HG03108 (cell line): Measurements from ENCODE around the gene RBM14.
"Not testable (repeated sequence)": the region's sequence is repeated elsewhere in the genome, so short reads cannot be mapped to it uniquely, and the experiment has no call there.

ENCODE experiments used
- ATAC-seq: cut with Tn5 transposase; IDR thresholded peaks from one replicate; pipeline ENCODE4 v1.9.1; 2021; ENCODE audit warnings: moderate library complexity; ENCODE audit not compliant: unreplicated experiment

Gene RBM14

DNA sequence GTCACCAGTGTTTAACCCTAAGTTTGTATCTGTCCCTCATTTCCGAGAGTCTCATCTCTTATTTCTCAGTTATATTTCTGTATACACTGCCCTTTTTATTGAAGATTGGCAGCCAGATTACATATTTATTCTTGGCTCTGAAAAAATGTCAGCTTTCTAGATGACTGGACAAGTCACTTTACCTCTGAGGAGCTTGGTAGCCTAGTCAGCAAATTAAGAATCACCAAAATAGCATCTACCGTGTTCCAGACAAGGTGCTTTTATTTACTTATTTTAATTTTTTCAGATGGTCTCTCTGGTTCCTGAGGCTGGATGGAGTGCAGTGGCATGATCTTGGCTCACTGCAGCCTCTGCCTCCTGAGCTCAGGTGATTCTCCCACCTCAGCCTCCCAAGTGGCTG, 16.5 kb downstream of the RBM14 start:
- ATAC-seq = no peak

DNA sequence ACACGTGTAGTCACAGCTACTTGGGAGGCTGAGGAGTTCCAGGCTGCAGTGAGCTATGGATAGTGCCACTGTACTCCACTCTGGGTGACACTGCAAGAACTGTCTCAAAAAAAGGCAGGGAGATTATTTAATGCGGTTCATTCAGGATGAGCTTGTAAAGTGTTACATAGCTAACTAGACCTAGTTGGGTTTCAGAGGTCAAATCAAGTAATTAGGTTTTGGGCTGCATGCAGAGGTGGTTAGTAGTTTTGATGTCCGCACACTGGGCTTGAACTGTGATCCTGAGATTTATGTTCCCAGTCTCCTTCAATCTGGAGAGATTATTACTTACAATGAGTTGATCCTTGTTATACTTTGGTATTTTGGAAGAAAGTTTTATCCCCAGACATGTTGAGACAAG, 20.0 kb downstream of the RBM14 start:
- ATAC-seq = no peak

DNA sequence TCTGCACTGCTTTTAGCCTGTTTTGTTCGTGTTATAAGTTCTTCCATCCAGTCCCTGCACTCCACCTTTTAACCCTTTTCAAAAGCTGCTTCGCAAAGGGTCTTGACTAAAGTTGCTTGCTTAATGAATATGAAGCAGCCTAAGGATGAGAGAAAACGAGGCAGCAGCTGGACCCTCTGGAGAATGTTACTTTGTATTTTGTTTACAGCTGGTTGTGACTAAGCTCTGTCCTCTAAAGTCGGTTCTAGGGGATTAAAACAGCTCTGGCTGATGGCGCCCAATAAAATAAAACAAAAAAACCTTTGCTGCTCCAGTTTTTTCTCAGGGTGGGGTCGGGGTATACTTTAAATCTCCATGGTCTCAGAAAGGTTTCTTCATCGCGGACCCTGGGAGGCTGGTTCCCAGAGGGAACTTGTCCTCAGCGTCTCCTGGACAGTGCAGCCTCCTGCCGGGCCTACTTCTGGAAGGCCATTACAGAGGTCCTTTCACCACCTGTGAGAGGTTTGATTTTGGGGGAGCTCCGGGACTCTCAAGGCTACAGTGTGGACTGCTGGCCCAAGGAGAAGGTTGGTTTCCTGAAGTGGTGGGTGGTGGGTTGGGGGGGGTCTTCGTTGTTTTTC, 21.2 kb downstream of the RBM14 start:
- no peak for ATAC-seq

DNA sequence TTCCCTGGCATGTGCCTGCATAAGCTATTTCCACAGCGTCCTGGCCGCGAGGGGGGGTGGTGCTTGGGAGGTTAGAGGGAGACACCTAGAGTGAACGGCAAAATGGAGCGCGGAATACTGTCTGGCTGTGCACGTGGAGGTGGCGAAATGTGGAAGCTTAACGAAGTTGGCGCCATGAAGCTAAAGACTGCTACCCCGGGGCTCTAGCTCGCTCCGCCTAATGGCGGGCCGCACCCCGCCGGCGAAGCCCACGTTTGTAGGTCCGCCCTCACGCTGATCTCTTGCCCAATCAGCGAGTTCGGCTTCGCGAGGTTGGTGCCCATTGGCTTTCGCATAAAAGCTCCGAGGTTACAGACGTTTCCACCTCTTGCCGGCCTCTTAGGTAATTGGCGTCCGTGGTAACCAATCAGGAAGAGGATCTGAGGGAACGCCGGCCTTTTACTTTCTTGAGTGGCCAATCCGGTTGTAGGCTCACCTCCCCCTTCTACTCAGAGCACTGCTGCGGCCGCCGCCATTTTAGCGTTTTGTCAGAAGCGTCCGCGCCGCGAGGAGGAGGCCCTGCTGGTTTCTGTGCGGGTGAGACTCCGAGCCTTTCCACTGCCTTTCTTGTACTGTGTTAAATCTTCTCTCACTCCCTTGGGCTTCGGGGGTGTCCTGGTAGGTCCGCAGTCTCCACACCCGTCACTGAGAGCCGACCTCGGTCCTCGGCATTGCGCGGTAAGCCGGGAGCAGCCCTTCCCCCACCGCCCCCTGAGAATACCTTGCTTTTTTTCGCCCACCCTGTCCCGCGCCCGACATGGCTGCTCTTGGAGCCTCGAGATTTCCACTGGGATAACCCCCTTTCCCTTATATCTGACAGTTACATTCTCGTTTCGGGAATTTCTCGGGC, 22.0 kb downstream of the RBM14 start, which contains the start of gene RBM4:
Gene RBM4 (plus strand): TSS at position 527 of the 889 bp plus-strand sequence. CDS start 1,009 bp downstream, outside the sequence.
- ATAC-seq = peak; percentile 96

DNA sequence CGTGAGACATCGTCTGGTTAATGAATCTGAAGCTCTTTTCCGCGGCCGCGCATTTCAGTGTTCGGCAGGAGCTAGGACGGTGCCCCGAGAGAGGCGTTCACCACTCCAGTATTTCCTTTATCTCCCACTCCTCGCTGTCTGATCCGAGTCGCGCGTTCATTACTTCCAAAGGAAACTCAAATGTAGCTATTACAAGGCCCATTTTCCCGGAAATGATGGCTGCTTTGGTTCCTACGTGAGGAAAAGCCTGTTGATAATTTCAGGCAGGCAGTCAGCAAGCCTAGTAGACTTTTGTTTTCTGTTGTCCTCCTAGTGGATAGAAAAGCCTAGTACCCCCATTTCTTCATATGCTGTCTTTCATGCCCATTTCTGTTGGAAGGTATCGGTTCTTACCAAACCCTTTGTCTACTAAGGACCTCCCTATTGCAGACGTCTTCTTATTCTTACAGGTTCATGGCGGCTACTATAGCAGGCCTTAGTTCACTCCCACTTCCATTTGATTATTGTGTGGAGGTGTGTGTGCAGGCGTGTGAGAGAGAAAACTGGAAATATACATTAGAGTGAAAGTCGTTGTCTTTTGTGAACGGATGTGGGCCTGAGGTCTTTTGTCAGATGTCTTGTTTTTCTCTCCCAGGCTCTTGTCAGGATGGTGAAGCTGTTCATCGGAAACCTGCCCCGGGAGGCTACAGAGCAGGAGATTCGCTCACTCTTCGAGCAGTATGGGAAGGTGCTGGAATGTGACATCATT, 22.8 kb downstream of the RBM14 start:
- no peak for ATAC-seq

DNA sequence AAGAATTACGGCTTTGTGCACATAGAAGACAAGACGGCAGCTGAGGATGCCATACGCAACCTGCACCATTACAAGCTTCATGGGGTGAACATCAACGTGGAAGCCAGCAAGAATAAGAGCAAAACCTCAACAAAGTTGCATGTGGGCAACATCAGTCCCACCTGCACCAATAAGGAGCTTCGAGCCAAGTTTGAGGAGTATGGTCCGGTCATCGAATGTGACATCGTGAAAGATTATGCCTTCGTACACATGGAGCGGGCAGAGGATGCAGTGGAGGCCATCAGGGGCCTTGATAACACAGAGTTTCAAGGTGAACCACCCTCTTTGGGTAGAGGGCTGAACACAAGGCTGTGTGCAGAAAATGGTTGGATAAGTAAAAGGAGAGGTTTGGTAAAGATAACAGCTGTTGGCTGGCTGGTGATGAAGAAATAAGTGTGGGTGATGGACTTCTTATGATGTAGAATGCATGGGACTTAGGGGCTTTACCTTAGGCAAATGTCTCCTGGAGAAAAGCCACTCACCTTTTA, 23.4 kb downstream of the RBM14 start:
- ATAC-seq = not testable (repeated sequence)

DNA sequence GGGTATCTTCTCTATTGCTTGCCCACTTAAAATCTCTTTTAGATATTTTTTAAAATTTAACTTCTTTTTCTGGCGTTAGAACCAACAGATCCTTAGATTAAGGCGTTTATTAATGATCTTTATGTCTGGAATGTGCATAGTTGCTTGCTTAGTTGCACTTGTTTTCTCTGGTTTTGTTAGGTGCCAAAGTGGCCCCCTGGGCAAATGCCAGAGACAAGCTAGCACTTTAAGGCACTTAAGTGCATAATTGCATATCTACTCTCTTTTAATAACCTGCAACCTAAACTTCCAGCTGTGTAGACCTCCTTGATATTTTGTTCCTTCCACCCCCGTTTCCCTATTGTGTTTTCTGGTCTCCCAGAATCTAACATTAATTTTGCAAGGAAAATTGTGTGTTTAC, 25.4 kb downstream of the RBM14 start:
- no peak for ATAC-seq

DNA sequence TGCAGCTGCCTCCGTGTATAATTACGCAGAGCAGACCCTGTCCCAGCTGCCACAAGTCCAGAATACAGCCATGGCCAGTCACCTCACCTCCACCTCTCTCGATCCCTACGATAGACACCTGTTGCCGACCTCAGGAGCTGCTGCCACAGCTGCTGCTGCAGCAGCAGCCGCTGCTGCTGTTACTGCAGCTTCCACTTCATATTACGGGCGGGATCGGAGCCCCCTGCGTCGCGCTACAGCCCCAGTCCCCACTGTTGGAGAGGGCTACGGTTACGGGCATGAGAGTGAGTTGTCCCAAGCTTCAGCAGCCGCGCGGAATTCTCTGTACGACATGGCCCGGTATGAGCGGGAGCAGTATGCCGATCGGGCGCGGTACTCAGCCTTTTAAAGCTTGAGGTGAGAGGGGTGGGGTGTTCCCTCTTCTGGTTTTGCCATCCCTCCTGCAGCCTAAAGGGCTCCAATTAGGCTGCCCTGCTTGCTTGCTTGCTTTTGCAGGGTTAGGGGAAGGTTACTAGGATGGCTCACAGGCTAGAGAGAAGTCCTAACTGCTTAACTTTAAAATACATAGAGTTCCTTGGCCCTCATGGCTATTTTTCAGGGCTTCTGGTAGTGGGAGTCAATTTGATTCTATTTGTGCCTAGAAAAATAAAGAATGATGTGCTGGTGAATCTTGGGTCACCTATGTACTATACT, 27.5 kb downstream of the RBM14 start:
- no peak for ATAC-seq

DNA sequence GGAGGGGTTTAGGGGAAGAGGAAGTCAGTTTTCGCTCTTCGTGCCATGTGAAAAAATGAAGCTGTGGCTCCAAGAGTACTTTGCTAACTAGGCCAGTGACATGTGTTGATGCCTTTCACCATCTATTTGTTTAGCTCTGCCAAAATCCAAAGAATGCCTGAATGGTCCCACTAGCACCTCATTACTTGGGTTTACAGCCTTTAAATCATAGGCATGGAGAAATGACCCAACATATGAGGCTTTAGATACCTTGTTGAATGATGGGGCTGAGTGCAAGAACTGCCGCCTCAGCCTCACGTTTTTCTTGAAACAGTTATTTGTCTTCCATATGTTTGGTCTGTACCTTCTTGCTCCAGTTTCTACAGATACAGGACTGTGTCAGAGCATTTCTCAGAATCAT, 30.4 kb downstream of the RBM14 start:
- no peak for ATAC-seq

DNA sequence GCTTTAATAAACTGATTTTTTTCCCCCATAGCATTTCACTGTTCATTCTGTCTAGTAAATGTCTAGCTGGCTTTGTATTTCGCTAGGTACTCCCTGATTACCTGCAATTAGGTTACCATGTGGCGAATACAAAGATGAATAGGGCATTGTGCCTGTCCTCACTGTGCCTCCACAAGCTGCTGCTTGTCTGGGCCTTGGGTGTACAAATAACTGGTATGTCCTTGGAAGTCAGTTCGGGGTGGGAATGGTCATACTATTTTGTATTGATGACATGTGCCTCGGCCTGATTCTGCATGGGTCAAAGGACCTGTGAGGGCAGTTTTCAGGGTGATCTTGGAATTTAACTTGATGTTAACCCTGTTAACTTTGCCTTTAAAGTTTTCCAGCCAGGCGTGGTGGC, 33.5 kb downstream of the RBM14 start:
- ATAC-seq = no peak

DNA sequence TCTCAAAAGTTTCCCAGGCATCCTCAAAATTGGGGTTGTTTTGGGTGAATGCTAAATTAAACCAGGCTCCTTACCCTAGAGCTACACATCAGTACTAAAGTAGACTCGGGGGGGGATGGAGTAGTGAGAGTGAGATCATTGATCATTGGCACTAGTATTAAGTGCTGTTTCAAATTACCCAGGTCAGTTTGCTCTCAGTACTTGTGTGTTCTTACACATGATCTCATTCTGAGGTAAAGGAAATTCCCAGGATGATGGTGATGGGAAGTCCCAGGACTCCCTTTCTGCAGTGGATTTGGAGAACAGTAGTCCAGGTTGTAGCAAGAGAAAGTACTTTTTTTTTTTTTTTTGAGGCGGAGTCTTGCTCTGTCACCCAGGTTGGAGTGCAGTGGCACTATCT, 34.6 kb downstream of the RBM14 start:
- no peak for ATAC-seq

DNA sequence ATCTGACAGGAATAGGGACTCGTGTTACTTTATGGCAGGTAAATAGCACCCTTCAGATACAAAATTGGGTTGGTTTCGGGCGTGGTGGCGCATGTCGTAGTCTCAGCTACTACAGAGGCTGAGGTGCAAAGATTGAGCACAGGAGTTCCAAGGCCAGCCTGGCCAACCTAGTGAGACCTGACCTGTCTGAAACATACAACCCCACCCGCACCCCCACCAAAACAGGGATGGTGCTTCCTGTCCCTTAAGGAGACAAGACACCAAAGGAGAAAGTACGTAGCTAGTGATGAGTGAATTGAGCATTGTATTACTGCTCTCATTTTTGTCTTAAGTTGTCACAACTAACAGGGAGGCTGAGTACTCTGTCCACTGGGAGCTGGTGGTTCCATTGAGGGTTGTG, 36.2 kb downstream of the RBM14 start:
- ATAC-seq = no peak

DNA sequence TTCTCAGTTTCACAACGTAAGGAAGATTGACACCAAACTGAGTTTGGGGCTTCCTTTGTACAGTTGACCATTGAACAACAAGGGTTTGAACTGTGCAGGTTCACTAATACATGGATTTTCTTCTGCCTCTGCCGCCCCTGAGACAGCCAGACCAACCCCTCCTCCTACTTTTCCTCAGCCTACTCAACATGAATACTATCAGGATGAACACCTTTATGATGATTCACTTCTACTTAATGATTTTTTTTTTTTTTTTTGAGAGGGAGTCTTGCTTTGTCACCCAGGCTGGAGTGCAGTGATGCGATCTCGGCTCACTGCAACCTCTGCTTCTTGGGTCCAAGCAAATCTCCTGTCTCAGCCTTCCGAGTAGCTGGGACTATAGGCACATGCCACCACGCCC, 36.7 kb downstream of the RBM14 start:
- ATAC-seq = no peak

DNA sequence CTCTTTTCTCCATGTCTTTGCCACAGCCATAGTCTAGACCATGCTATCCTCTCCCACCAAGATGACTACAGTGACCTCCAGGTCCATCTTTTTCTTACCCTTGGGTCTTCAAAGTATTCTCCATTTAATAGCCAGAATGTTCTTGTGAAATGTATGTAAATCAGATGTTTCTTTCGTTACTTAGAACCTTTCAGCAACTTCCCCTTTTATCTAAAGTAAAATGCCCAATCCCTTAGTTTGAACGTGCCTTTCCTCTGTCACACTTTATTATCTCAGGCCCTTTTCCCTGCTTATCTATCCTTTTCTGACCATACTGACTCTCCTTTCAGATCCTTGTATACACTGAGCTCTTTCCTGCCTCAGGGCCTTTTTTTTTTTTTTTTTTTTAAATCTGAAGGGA, 43.3 kb downstream of the RBM14 start:
- no peak for ATAC-seq

DNA sequence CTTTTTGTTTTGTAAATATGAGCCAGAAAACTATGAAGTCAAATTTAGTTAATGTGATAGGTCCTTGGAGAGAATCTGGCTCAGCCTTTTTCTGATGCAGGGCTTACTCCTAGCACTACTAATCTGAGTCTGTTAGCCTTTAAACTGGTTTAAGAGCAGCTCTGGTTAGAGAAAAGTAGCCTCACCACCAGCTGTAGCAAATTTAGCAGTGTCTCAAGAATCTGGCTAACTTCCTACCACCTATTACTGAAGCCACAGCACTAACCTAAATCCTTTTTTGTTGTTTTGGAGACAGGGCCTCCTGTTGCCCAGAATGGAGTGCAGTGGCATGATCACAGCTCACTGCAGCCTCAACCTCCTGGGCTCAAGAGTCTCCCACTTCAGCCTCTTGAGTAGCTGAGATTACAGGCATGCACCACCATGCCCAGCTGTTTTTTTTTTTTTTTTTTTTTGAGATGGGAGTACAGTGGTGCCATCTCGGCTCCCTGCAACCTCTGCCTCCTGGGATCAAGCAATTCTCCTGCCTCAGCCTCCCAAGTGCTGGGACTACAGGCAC, 47.4 kb downstream of the RBM14 start:
- no peak for ATAC-seq

DNA sequence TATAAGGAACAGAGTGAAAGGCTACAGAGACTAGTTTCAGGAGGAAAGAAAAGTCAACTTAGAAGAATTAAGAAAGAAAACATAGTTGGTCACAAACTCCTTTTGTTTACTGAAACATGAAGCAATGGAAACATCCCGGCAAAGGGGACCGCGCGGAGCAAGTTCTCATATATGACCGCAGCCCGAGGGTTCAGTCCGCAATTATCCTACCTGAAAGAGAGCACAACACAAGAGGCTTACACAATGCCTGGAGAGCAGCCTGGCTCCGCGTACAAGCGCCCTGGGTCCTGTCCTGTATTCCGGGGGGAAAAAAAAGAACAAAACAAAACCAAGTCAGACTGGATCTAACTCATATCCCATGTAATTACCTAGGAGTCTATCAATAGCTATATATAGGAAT, 48.9 kb downstream of the RBM14 start:
- no peak for ATAC-seq

DNA sequence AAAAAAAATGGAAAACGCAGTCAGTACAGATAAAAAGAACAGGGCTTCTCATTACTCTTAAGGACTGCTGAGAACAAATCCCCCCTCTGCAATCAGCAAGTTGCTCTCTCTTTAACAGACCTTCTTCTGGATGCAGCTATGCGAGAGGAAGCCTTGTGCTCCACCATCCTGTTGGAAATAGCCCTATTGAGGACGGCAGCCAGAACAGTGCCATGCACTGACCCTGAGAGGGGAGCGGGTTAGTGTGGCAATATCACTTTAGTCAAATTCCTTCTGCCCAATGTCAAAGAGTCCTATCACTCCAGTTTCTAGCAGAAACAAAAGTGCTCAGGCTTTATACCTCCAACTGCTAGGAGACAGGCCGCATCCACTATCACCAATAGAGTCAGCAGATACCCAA, 54.4 kb downstream of the RBM14 start:
- ATAC-seq = no peak

DNA sequence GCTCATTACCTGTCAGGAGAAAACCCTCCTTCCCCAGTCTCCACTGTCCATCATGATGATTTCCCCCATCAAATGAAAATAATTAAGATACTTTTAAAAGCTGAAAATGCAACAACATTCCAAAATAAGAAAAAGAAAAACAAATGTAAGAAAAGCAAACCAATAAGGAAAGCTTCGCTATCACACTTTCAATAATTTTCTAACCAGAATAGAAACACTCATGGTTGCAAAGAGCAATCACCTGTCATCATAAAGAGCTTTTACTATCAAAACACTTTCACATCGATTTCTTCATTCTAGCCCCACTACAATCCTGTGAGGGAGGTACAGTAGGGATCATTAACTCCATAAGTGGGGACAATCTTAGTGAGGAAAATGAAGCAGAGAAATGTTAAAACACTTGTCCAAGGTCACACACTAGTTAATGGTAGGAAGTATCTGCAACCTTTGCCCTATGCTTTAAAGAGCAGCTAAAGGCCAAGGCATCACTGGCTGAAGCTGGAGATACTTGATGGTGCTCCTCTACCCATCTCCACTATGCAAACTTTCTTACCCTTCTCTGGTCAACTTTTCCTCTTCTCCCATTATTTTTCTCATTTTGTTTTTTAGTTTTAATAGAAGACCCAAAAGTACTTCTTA, 58.7 kb downstream of the RBM14 start:
- ATAC-seq = no peak

DNA sequence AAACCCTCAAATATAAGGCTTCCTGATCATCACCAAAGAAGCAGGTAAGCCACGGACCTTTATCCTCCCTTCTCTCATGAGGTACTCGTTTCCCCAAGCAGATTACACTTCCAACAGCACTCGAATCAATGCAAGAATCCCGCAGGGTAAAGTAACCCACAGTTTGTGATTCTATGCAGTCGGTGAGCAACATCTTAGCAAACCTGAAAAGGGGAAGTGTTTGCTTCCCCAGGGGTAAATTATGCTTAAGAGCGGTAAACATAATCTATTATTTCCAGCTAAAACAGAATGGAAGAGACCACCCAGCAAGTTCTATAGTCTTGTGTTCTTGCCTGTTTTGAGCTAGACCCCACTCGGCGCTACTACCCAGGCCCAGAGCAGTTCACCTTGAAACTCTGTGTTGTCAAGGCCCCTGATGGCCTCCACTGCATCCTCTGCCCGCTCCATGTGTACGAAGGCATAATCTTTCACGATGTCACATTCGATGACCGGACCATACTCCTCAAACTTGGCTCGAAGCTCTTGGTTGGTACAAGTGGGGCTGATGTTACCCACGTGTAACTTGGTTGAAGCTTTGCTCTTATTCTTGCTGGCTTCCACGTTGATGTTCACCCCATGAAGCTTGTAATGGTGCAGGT, 60.0 kb downstream of the RBM14 start:
- no peak for ATAC-seq
